H4 (cell line): Measurements from ENCODE around the gene MTCL1. TPM values are rescaled to one million over a fixed set of nuclear protein-coding genes. Genes with fewer than 3 reads are reported as not detected.

Source experiments
- DNase-seq: peaks from one replicate; pipeline ENCODE4 v3.0.0-alpha.2; 2015; ENCODE audit warnings: low spot score
- total RNA-seq: library from RNA; depleted of rRNA; stranded (reverse); fragments of >200 nt; shearing (Covaris generic); gene quantifications from 2 replicates; pipeline ENCODE4 v1.2.3, GENCODE V29; 2014

MTCL1 gene
- total RNA-seq, 1 experiment from 2014 or later = 5.7 TPM

DNA sequence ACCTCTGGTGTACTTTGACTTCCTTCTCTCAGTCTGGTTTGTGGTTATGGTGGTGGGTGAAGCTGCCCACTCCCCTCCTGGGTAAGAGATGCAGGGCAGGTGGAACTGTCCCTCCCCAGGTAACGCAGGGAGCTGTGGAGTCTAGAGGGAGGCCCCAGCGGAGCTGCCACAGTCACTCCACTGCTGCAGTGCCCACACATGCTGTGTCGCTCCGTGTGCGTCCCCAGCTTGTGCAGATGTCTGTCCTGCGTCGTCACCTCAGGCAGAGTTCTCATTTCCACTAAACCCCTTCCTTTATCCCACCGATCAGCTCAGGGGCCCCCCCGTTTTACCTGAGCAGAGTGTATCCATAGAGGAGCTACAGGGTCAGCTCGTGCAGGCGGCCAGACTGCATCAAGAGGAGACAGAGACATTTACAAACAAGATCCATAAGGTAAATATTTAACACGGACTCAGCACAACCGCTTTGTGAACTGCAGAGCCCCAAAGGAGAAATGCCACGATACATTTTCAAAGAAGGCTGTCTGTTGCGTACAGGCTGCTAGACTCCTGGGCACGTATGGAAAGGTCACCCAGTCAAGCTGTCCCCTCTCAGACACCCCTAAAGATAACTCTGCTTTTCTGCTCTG, 87.4 kb downstream of the MTCL1 start:
- no peak for DNase-seq

DNA sequence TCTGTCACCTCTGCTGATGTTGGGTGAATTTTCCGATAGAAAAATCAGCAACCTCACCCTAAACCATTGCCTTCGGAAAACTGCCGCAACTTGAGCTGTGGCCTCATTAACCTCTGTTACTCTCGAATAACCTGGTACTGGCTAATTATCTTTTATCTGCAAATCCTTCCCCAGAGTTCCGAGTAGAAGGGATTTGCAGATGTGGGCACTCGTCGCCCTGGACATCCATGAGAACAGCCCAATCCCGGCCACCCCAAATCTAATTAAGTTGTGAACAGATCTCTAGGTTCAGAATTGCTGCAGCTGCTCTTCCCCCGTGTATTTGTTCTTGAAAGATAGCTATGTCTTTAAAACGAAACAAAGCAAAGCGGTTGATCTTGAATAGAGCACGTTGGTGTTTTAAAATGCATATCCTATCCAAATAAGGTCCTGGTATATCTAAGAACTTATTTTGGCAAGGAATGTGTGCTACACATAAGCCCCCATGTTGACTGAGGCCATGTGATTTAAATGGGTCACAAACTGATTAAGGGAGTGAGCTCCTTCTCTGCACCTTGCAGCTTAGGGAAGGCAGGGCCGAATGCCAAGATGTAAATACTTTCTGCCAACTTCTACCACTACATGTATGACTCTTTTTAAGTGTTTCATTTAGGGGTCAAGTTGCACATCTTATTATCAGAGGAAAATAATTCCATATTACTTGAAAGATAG, 88.2 kb downstream of the MTCL1 start:
- no peak for DNase-seq

DNA sequence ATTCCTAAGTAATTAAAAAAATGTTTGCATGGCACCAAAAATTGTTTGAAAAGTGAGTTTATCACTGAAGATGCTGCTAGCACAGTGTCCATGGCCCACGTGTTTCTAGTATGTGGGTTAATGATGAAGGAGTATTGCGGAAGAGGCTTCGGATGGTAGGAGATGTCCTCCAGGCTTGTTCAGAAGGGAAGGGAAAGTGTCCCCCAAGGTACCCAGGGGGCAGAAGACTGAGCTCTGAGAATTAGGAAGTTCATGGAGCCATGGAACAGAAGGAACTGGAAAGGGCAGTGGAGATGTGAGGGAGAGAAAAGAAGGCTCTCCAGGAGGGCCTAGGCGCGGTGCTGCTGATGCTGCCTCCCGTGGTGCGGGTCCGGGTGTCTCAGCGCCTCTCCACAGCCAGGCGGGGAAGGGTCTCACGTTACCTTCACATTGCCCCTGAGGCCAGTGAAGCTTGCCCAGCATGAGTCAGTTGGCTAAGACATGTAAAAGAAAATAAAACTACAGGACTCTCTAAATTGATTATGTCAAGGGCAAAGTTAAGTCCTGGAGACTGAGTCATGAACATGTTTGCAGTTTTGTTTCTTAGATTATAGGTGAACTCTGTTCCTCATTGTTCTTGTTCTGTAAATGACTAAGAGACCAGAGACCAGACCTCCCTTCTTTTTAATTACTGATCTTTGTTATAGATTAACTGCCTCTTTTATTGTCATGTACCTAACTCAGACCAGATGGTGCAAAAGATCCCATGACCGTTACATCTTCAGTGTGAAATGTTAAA, 89.0 kb downstream of the MTCL1 start:
- DNase-seq = no peak

DNA sequence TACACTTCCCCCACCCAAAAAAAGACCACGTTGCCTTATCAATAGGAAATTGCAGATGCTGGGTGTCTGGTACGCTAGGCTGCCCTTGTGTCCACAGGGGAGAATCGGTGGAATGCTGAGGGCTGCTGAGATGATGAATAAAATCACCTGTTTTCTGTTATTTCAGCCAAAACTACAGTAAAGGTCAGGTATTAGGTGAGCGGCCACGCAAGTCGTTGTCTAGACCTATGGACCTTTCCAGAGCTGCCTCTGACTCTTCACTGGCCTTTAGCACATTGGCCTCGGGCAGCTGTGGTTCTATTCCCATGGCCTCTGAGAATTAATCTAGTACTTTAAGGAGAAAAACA, 89.6 kb downstream of the MTCL1 start:
- no peak for DNase-seq

DNA sequence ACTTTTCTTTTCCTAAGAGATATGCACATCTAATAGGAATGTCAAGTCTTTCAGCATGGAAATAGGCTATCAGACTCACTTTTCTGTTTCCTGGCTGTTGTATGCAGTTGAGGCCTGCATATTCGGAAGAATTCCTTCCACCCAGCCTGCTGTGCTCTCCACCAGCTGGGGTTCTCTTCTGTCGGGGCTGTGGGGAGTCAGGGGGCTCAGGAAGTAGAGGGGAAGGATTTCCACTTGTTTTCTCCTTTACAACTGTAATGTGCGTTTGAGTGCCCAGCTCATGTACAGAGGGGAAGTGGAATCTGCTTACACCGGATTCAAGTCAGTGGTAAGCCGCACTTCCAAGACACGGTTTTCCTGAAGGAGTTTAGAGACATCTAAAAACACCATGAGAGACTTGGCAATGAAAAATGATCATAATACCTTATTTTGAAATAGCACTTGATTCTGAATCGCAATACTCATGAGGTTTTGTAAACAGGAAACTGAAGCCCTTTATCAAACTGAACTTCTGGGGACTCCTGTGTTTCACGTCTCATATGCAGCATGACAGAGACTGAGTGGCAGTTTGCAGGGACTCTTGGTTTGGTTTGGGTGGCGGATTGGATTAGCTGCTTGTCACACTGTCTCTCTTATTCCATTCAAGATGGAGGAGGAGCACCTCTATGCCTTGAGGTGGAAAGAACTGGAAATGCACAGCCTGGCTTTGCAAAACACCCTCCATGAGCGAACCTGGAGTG, 90.4 kb downstream of the MTCL1 start:
- DNase-seq = no peak

DNA sequence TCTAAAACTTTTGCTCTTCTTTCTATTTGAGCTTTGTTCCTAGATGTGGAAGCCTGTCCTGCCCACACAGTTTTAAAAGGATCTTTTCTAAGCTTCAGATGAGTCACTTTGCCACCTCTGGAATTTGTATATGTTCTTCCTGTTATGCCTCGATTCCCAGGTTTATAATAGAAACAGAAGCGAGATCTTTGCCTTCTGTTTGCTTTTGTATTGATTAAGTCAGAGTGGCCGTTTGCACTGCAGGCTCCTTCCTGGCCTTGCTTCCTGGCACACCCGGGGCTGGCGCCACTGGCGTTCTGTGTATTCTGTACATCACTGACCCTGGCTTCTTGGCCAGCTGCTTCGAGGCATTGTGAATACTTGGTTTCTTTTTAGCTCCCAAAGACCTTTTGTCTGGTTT, 91.8 kb downstream of the MTCL1 start:
- DNase-seq = no peak

DNA sequence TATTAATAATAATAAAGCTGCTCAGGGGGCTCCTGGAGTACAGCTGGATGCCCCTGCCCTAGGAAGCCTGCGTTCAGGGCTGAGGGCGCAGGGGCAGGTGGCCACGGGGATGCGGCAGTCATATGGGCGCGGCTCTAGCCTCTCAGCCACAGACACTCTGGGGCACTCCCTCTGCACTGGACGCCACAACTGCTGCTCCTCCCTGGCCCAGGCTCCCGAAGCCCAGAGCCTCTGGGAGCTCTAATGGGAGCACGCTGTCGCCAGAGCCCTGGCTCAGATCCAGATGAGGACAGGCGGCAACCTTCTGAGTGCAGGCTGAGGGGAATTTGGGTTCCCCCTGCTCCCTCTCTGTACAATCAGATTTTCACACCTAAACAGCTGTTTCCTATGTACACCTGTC, 93.6 kb downstream of the MTCL1 start:
- DNase-seq = peak; percentile 34

DNA sequence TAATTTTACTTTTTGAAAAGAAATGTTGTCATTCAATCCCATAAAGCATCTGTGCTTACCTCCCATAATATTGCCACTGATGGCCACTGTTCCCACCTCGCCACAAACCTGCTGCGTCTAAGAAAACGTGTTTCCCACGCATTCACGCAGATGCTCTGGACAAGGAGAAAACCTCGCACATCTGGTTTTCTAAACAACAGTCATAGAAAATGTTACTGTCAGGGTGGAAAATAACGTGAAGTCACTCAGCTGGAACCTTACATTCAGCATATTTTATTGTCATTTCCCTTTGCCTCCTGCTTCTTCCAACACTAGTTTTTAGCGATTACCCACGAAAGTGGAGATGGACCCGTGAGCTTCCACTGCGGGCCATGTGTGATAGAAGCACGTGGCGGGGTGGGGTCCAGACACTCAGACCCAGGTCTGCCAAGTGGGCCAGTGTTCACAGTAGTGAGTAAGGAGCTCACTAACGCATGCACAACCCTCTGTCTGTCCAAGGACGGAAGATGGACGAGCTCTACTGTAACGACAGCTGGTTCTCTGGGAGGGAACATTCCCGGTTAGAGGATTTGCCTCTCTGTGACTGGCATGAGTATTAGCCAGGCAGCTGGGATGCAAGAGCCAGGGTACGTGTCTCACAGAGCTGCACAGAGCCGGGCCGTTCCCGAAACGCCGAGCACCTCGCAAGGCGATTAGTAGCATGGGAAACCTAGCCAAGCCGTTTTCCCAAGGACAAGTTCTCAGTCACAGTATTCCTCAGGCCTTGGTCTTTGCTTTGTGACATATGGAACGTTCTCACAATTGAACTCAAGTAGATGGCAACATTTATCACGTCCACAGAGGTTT, 94.5 kb downstream of the MTCL1 start:
- peak; percentile 22 for DNase-seq

DNA sequence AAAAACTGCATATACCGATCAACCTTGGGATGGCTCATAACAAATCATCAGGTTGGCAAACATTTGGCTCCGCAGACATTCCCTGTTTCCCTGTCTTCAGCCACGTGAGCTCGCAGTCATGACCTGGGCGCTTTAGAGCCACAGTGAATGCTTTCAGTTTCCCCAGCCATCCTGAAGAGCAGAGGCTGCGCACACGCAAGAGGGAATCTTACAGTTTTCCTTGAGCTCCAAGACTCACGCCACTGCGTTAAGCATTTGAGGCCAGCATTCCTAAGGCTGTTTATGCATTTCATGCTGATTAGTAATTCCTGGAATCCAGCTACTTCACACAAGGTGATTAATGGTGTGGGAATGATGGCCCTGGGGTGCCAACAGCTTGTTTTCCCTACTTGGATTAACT, 95.1 kb downstream of the MTCL1 start:
- peak; percentile 96 for DNase-seq

DNA sequence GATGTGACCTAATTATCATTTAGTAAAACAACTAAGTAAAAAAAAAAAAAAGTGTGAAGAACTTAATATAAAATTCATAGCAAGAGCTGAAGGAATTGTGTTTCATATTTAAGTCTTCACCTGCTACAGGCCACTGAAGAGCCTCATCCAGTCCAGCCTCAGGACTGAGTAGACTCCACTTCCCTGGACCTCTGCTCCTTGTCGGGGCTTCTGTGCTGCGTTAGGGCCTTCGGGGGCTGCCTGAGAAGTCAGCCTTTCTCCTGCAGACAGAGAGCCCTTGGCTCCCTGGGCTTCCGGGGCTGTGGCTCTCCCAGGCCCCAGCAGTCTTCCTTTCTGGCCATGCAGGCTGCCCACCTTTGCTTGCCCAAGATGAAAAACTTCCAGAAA, 95.5 kb downstream of the MTCL1 start:
- no peak for DNase-seq

DNA sequence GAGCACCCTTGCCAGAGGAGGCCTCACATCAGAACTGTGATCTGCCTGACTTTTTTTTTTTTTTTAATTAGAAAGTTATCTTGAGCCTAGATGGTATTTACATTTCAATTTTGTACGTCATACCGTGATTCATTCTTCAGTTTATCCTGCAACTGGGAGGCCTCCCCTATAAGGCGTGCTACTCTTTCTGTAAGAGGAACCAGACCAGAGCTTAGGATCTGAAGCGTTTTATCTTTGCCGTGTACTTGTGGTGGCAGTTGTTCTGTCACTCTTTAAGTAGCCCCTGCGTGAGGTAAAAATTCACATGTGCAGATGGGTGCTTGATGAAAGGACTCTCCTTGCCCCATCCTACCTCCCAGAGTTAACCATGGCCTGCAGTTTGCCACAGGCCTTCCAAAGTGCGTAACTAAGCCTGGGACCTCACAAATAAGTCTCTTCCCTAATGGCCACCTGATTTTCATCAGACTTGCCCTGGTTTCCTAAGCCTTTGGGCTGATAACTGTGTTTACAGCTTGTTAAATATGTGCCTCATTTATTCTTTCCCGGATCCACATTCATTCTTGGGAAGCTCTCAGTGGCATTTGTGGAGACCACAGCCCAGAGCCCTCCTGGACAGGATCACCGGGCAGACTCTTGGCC, 96.0 kb downstream of the MTCL1 start:
- DNase-seq = peak; percentile 96

DNA sequence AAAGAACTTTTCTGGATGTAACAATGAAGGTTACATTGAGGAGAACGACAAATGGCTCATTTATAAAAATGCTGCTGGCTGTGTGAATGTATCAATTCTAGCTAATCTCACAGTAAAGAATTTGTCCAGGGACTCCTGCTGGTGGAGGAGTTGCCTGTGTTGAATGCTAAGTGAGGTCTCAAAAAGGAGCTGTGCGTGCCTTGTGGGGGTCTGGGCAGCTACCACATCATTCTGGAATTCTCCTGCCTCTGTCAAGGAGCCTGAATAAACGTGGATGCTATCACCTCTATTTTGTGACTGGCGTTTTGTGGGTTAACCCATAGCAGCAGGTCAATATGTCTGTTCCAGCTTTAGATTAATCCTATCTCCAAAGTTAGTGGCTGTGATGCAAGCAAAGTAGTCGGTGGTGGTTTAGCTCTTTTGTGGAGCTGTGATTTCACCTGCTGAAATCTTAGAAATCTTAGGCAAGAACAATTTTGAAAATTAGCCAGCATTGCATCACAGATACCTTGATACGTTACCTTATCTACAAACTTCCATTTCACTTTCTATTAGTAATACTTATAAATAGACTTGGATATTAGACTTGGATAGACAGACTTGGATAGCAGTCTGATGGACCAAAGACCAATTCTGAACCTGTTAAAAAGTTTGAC, 96.8 kb downstream of the MTCL1 start:
- DNase-seq = no peak

DNA sequence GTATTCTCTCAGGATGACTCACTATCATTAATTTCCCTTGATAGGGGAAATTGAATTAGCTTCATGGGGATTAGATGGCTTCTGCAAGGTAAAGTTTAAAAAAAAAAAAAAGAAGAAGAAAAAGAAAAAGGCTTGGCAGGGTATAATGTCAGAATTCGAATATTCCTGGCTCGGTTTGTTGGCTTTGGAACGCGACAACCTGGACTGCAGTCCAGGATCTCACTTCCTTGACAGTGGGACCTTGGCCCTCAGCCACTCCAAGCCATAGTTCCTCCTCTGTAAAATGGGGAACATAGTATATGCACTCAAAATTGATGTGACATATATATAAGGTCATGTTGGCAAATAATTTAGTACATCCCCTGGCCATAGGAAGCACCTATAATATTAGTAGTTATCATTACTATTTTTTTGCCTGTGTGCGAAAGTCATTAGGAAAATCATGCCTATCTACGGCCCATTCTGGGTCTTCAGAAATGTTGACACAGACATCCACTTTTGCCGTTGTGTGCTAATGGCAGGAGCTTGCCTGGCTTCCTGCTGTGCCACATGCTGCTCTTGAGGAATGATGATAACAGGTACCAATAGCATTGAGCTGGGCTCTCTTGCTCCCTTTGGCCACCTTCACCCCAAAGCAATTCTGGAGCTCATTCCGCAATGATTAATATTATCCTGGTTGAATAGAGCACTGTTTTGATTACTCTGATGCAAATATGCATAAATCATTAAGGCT, 97.9 kb downstream of the MTCL1 start:
- DNase-seq = no peak

DNA sequence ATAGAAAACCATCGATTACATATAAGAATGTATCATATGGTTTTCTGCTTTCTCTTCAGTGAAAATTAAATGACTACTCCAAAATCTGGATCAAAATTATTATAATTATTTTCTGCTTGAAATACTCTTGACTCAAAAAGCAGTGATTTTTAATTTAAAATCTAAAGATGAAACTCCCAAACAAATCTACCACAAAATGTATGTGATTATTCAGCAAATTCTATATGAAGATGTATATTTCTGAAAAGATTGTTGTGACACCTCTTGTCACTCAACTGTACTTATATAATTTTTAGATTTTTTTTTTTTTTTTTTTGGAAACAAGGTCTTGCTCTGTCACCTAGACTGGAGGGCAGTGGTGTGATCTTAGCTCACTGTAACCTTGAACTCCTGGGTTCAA, 98.6 kb downstream of the MTCL1 start:
- DNase-seq = no peak

DNA sequence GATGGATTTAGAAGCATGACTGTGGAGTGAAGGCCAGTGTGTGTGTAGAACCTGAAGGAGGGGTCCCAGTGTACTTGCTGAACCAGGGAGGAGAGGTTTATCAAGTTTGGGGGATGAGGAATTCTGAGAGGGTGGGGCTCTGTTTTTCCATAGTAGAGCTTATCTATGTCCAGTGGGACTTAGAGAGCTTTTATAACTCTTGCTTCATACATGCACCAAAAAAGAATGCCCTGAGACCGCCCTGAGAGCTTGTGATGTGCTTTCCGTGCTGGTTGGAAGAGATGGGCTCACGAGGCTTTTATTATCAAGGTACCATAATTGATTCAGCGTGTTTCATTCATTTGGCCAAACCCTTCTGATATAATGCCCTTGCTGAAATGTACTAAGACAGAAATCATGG, 100.2 kb downstream of the MTCL1 start:
- no peak for DNase-seq

DNA sequence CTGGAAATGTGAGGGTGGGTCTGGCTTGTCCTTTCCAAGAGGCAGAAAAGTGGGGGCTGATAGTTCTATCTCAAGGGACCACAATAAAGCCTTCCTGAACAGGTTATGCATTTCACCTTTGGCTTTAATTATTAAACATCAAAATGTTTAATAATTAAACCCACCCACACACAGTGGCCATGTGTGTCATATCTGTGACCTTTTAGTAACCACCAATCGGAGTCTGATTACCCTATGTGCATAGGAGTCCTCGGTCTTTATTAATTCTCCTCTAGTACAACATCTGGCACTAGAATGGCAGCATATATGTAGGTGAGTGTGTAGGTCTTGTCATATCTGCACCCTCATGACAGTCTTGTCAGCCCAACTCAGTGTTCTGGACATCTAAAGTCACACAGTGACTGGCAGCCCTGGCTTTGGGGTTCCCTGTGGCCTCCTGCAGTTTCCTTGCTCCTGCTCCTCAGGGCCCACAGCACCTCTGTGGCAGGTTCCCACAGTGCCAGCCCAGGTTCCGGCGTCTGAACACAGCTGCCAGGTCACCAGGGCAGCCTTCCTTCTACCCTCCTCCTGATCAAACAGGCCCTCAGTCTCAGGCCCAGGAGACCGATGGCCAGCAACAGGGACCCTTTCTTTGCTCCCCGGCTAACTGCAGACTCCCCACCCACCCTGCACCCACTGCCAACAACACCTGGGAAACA, 100.9 kb downstream of the MTCL1 start:
- no peak for DNase-seq

DNA sequence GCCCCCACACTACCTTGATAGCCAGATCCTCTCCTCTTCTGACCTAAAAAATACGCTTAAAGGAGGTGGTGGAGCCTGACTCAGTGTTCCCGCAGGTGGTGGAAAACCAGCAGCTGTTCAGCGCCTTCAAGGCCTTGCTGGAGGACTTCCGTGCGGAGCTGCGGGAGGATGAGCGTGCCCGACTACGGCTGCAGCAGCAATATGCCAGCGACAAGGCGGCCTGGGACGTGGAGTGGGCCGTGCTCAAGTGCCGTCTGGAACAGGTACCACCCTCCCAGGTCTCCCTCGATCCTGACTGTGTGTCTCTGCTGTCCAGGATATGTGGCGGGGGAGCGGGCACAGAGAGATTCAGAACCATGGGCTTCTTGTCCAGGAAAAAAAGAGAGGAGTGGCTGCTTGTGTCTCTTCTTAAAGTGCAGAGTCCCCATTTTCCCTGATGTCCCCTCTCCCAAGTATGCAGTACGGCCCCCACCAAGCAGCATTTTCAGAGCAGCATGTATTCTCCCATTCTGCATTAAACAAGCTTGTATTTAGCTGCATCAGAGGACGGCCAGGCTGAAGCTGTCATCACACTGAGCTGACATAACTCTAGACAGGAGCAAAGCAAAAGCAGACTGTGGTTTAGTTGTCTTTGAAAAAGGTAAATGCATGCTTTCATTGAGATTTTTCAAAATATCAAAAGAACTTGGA, 101.6 kb downstream of the MTCL1 start:
- no peak for DNase-seq

DNA sequence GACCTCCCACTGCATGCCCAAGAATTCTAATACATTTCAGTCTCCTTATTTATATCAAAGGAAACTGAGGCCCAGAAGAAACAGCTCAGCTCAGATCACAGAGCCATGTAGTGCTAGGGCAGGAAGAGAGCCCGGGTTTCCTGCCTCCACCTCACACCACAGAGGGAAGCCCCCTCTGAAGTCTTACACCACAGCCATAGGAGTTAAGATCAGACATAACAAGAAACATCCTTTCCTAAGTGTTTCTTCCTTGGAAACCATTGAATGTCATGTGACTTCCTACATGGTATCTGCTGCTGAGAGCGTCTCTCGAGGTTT, 102.1 kb downstream of the MTCL1 start:
- DNase-seq = no peak

DNA sequence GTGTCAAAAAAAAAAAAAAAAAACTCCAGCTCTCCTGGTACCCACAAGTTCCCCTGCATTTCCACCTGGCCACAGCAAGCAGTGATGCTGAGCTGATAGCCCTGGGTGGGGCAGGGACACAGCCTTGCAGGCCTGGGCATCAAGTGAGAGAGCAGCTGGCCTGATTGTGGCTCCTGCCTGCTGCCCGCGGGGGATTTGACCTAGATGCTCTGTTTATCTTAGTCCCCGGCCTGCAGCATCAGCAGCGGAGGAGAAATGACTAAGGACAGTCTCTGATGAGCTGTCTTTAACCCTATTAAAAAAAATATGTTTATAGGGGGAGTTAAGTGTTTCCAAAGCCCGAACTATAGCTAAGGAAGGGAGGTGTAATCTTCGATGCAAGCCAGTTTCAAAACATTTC, 102.6 kb downstream of the MTCL1 start:
- no peak for DNase-seq
